Panc1 (cell line): ENCODE results near the gene TP73. TPM values are rescaled to one million over a fixed set of nuclear protein-coding genes. Genes with fewer than 3 reads are reported as not detected.

ENCODE experiments used
- ATAC-seq: fragments of 200-7000 bp; cut with Tn5 transposase; 2 replicates; pipeline ENCODE4 v1.9.1; 2020; ENCODE audit warnings: mild to moderate bottlenecking, moderate library complexity
- BruUV-seq: library from RNA; stranded (reverse); fragments of 400-500 nt; replicated peaks from 2 replicates; lab custom pipeline; 2021; lab: Mats Ljungman, UMichigan
- CTCF ChIA-PET: fragments of 300-600 bp; sonication (Branson Sonifier 250); formaldehyde crosslinking; loops from one replicate; lab custom pipeline; 2022; ENCODE audit warnings: antibody characterized with exemption; lab: Charles Lee
- POLR2A ChIA-PET: fragments of 300-600 bp; sonication (Branson Sonifier 250); formaldehyde crosslinking; loops from one replicate; lab custom pipeline; 2022; ENCODE audit warnings: antibody characterized with exemption; lab: Charles Lee
- DNase-seq: peaks from one replicate; pipeline ENCODE4 v3.0.0-alpha.2; 2010; ENCODE audit warnings: low read depth, low spot score
- H3K27ac ChIP-seq: 2 replicates; pipeline ENCODE4 v1.5.1; 2011; ENCODE audit warnings: mild to moderate bottlenecking, low read length, inconsistent platforms
- H3K27me3 ChIP-seq: fragments of 200-500 bp; sonication (Bioruptor generic); 2 replicates; pipeline ENCODE4 v1.6.0; 2014; ENCODE audit warnings: low read length, inconsistent platforms; ENCODE audit not compliant: control insufficient read depth, insufficient read depth
- H3K36me3 ChIP-seq: fragments of 200-500 bp; sonication (Bioruptor generic); 2 replicates; pipeline ENCODE4 v1.5.1; 2014; ENCODE audit warnings: inconsistent platforms, mild to moderate bottlenecking, low read length, moderate library complexity; ENCODE audit not compliant: control insufficient read depth, insufficient read depth
- H3K4me1 ChIP-seq: 2 replicates; pipeline ENCODE4 v1.5.1; 2011; ENCODE audit warnings: inconsistent platforms, mild to moderate bottlenecking, low read length, moderate library complexity; ENCODE audit not compliant: control insufficient read depth, insufficient read depth
- H3K4me3 ChIP-seq, 2 experiments: 2 replicates each; pipeline ENCODE4 v1.5.1; 2011 to 2012; ENCODE audit warnings: low read depth in 2 of 2, low read length in 2 of 2, mild to moderate bottlenecking in 2 of 2, inconsistent platforms in 1 of 2, moderate library complexity in 1 of 2
- H3K9me3 ChIP-seq: fragments of 200-500 bp; sonication (Bioruptor generic); 2 replicates; pipeline ENCODE4 v1.5.1; 2014; ENCODE audit warnings: low read depth, mild to moderate bottlenecking, inconsistent platforms, low read length, moderate library complexity; ENCODE audit not compliant: control insufficient read depth, insufficient read depth
- CTCF ChIP-seq: fragments of 450-650 bp; IDR thresholded peaks from 2 replicates; pipeline ENCODE4 v1.5.1; 2017; ENCODE audit warnings: mild to moderate bottlenecking
- POLR2AphosphoS5 ChIP-seq: IDR thresholded peaks from 2 replicates; pipeline ENCODE4 v1.6.1; 2012; ENCODE audit warnings: mild to moderate bottlenecking, low read depth, low read length, moderate library complexity
- SIN3A ChIP-seq: IDR thresholded peaks from 2 replicates; pipeline ENCODE4 v1.6.1; 2012; ENCODE audit warnings: low read depth, mild to moderate bottlenecking, low read length, moderate library complexity, borderline replicate concordance; ENCODE audit not compliant: insufficient read depth
- TCF7L2 ChIP-seq: IDR thresholded peaks from 2 replicates; pipeline ENCODE4 v1.6.1; 2011; ENCODE audit warnings: mild to moderate bottlenecking, low read depth, low read length, inconsistent platforms
- in situ Hi-C: cut with HindIII; loops from 2 replicates; pipeline ENCODE4 v1.10.0; 2016; ENCODE audit warnings: low sequenced_read_pairs, low pct_unique_long_range_greater_than_20kb
- intact Hi-C: fragments of 100-400 bp; cut with micrococcal nuclease; formaldehyde crosslinking; loops from one replicate; pipeline ENCODE4 v1.10.0; 2022; ENCODE audit not compliant: unreplicated experiment
- total RNA-seq: library from RNA; stranded (reverse); gene quantifications from one replicate; pipeline ENCODE4 v1.2.1, GENCODE V29; 2021; ENCODE audit not compliant: unreplicated experiment
- TF ChIP-seq, protein P1 (sequence below), 2 experiments: IDR thresholded peaks; 2 replicates each; pipeline ENCODE4 v1.6.1; 2011 to 2012; ENCODE audit warnings: low read depth in 2 of 2, control low read depth in 1 of 2, low read length in 1 of 2, mild to moderate bottlenecking in 1 of 2, moderate library complexity in 1 of 2; ENCODE audit not compliant: insufficient read depth in 1 of 2

The TP73 gene
- total RNA-seq, 1 experiment from 2014 or later: 4.7 TPM

GRCh38 chr1:3640121-3640837, 12.0 kb upstream of the TP73 start:
- H3K4me1 ChIP-seq: no peaks in the 10 kb centered on the region
- no peak overlapping the region for H3K27ac ChIP-seq
- ChIA-PET POLR2A (no interaction called here), CTCF (no interaction called here)
- H3K27me3 ChIP-seq: no peaks in the 10 kb centered on the region
- no peaks in the 10 kb centered on the region for H3K36me3 ChIP-seq
- ATAC-seq: no peak
- in situ Hi-C loops (no loop called here), intact Hi-C loops (no loop called here)
- no peak for TF ChIP-seq TCF7L2
- no peak for TF ChIP-seq CTCF
- TF ChIP-seq POLR2AphosphoS5: no peak
- TF ChIP-seq, protein P1, sequence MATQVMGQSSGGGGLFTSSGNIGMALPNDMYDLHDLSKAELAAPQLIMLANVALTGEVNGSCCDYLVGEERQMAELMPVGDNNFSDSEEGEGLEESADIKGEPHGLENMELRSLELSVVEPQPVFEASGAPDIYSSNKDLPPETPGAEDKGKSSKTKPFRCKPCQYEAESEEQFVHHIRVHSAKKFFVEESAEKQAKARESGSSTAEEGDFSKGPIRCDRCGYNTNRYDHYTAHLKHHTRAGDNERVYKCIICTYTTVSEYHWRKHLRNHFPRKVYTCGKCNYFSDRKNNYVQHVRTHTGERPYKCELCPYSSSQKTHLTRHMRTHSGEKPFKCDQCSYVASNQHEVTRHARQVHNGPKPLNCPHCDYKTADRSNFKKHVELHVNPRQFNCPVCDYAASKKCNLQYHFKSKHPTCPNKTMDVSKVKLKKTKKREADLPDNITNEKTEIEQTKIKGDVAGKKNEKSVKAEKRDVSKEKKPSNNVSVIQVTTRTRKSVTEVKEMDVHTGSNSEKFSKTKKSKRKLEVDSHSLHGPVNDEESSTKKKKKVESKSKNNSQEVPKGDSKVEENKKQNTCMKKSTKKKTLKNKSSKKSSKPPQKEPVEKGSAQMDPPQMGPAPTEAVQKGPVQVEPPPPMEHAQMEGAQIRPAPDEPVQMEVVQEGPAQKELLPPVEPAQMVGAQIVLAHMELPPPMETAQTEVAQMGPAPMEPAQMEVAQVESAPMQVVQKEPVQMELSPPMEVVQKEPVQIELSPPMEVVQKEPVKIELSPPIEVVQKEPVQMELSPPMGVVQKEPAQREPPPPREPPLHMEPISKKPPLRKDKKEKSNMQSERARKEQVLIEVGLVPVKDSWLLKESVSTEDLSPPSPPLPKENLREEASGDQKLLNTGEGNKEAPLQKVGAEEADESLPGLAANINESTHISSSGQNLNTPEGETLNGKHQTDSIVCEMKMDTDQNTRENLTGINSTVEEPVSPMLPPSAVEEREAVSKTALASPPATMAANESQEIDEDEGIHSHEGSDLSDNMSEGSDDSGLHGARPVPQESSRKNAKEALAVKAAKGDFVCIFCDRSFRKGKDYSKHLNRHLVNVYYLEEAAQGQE (IDR thresholded peaks at IDR 0.05; ENCODE audit: insufficient read depth in 1 of 2, low read depth in 2 of 2, low read length in 1 of 2): no peak
- no peak for TF ChIP-seq SIN3A
- H3K4me3 ChIP-seq: no peak overlapping the region
- BruUV-seq: no TSS peak
- H3K9me3 ChIP-seq: no peaks in the 10 kb centered on the region
- DNase-seq: no peak

DNA sequence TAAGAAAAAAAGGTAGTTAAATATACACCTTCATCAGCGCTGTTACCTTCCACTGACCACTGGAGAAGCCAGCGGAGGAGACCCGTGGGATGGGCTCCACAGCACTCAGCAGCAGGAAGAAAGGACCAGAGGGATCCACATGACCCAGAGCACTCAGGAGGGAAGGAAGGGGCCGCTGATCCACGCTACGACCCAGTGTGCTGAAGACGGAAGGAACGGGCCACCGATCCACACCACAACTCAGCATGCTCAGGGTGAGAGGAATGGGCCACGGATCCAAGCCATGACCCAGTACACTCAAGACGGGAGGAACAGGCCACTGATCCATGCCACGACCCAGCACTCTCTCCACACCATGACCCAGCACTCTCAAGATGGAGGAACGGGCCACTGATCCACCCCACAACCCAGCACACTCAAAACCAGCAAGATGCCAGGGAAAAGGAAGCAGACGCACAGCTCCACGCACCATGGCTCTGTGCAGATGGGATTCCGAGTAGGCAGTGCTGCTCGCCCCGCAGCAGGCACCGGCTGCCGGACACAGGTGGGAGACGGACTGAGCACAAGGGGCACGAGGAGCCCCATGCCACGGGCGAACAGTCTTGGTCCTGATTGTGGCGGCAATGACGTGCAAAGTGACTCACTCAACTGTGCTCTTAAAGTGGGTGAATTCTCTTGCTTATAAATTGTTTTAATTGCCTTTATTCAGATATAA, 11.1 kb upstream of the TP73 start:
- CTCF ChIA-PET: no interaction called here
- ATAC-seq: no peak
- TF ChIP-seq, protein P1 (IDR thresholded peaks at IDR 0.05; ENCODE audit: insufficient read depth in 1 of 2, low read depth in 2 of 2, low read length in 1 of 2): no peak
- no peak for TF ChIP-seq TCF7L2
- no peak for TF ChIP-seq SIN3A
- TF ChIP-seq CTCF: no peak
- no peak for TF ChIP-seq POLR2AphosphoS5
- Histone ChIP-seq H3K9me3 (no peaks in the 10 kb centered on the region), H3K4me3 (no peak overlapping the region), H3K36me3 (peaks cover 1% of the 10 kb centered on the region; the same call in 1 of the 2 replicates), H3K4me1 (no peaks in the 10 kb centered on the region), H3K27ac (no peak overlapping the region), H3K27me3 (no peaks in the 10 kb centered on the region)
- in situ Hi-C loops: no loop called here
- intact Hi-C loops: no loop called here
- POLR2A ChIA-PET: no interaction called here
- no peak for DNase-seq
- BruUV-seq: no TSS peak
